Endometrium (tissue), 2 donors: ENCODE measurements around the gene CNGA4.

ENCODE experiments used
- FAIRE-seq: peaks from 2 replicates; lab custom pipeline; 2012; peaks lifted over from hg19 to GRCh38; lab: Jason Lieb, UNC
- donor health status: control.
- donor health status: control.

The CNGA4 gene, protein sequence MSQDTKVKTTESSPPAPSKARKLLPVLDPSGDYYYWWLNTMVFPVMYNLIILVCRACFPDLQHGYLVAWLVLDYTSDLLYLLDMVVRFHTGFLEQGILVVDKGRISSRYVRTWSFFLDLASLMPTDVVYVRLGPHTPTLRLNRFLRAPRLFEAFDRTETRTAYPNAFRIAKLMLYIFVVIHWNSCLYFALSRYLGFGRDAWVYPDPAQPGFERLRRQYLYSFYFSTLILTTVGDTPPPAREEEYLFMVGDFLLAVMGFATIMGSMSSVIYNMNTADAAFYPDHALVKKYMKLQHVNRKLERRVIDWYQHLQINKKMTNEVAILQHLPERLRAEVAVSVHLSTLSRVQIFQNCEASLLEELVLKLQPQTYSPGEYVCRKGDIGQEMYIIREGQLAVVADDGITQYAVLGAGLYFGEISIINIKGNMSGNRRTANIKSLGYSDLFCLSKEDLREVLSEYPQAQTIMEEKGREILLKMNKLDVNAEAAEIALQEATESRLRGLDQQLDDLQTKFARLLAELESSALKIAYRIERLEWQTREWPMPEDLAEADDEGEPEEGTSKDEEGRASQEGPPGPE

DNA sequence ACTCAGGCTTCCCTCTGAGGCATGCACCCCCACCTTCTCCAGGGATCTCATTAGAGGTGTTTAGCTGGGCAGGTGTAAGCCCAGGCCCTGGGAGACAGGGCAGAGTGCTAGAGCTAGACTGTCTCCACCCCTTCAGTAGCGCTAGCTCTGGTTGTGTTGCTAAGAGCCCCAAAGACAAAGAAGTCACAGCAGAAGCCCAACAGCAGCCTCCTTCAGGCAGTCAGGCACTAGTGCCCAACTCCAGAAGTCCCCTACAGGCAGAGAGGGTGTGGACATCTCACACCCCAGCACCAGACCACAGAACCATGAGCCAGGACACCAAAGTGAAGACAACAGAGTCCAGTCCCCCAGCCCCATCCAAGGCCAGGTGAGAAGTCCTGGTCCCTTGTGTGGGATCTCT lies at the start of gene CNGA4:
TSS of gene CNGA4 (plus strand) at position 188 of the 400 bp plus-strand sequence. CDS start at position 306, 118 bp downstream.
- no peak for FAIRE-seq

DNA sequence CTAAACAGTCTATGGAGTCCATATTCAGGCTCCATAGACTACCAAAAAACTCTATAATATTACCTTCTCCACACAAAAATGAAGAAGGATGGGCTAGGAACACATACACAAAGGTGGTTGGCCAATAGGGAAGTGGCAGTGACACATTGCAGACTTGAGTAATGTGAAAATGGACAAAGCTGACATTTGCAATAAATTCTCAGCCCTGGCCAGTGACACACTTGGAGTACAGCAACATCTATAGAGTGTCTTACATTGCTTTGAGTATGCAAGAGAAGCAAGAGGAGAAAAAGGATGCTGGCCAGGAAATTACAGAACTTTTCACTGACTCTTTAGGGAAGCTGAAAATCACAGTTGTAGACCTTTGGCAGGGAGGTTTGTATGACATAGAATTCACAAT lies 47.1 kb upstream of the CNGA4 start:
- FAIRE-seq, result no peak

DNA sequence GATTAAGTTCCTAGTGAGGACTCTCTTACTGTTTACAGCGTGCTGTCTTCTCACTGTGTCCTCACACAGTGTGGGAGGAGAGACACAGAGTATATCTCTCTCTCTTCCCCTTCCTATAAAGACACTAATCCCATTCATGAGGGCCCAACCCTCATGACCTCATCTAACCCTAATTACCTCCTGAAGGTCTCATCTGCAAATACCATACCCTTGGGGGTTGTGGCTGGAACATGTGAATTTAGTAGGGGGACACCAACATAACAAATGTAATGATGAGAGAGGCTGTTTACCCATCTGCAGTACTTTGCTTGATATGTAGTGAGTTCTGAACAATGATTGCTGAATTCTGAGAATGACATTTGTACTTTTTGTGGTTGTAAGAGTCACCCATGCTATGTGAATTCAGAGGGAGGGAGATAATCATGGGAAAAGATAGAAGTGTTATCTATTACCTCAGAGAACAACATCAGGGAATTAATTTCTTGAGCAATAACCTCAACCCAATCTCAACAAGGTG lies 44.8 kb upstream of the CNGA4 start:
- FAIRE-seq, result no peak

DNA sequence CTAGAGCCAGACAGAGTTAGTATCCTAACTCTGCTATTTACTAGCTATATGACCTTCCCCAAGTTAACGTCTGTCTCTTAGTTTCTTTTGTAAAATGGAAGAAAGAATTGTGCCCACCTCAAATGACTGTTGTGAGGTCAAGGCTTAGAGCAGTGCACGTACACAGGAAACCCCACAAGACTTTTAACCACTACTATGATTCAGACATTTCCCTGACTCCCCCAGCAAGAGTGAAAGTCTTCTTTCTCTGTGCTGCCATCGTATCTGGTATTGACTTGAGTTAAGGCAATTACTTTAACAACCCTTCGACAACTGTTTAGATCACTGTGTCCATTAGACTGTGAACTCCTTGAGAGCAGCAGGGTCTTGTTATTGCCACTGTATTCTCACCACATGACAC lies 42.5 kb upstream of the CNGA4 start:
- no peak for FAIRE-seq

DNA sequence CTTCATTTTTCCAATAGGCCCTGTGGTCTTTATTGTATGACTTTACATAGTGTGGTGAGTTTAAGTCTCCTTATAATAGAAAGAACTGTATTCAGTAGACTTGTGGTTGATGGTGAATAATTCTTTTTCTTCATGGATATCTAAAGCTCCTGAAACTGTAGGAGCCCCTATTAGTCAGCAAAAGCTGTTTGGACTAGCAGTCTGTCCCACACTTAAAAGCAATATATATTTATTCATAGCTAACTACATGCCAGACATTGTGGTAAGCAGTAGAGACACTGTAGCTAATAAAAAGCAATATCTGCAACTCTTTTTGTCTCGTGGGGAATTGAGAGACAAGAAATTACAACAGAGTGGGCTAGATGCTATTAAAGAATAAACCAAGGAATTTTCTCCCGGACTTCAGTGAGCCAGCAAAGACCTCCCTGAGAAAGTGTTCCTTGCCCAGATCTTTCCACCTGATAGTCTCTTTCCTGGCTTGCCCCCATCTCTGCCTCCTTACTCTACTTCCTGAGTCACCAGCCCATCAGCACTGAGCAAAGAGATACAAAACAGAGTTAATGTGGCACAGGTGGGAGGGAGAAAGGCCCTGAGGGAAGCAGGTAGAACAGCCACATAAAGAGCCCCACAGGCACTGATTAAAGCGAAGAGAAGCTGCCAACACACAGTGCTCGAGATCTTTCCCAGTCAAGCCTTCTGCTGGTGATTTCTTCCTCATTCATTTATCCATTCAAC lies 41.3 kb upstream of the CNGA4 start:
- no peak for FAIRE-seq

DNA sequence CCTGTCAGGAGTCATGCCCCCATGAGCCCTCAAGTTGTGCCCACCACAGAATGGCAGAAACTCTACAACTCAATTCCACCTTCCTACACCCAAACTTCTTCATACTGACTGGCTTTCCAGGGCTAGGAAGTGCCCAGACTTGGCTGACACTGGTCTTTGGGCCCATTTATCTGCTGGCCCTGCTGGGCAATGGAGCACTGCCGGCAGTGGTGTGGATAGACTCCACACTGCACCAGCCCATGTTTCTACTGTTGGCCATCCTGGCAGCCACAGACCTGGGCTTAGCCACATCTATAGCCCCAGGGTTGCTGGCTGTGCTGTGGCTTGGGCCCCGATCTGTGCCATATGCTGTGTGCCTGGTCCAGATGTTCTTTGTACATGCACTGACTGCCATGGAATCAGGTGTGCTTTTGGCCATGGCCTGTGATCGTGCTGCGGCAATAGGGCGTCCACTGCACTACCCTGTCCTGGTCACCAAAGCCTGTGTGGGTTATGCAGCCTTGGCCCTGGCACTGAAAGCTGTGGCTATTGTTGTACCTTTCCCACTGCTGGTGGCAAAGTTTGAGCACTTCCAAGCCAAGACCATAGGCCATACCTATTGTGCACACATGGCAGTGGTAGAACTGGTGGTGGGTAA lies 39.6 kb upstream of the CNGA4 start, which contains the start of gene OR52W1:
TSS of gene OR52W1 (plus strand) at position 51 of the 637 bp plus-strand sequence. CDS start at position 51, 0 bp downstream.
- no peak for FAIRE-seq

DNA sequence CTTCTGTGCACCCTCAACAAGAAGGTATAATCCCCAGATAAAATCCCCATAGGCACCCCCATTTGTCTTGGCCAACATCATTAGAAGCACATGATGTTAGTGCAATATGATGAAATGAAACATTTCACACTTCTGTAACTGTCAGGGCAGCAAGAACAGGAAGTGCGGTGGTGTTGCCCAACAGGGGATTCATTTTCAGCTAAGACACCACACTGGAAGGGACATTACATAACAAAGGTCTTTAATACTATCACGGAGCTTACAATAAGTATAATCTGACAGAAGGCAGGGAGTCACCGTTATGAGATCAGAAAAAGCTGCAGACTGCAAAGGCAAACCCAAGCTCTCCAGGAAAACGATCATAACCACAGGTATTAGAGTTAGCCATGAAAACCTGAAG lies 37.9 kb upstream of the CNGA4 start:
- FAIRE-seq, result no peak

DNA sequence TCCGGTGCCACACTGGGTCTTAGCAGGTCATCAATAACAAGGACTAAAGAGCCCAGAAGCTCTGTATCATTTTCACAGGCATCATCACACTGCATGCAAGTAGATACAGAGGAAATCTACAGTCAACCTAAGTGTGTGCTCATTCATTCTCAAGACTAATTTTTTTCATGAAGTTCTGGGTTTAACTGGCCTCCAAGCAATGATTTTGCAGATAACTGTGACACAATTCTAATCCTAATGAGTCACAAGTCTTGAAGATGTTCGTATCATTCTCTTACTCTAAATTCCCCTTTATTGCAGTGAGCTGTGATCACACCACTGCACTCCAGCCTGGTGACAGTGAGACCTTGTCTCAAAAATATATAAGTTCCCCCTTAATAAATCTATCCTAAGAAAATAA lies 37.4 kb upstream of the CNGA4 start:
- no peak for FAIRE-seq

DNA sequence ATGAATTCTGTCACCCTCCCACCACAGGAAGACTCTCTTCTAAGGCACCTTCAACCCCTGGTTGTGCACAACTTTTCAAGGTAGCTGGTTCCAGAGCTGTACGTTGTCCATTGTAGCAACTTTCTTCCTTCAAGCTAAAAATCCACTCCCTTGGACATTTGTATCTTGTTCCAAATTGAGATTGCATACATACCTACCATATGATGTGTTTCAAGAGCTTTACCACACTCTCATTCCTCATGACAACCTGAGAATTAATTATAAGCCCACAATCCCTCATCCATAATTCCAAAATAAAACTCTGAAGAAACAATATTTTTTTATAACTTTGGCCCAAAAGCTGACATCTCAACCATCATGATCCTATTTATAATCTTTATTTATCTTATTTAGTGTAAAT lies 36.8 kb upstream of the CNGA4 start:
- no peak for FAIRE-seq

DNA sequence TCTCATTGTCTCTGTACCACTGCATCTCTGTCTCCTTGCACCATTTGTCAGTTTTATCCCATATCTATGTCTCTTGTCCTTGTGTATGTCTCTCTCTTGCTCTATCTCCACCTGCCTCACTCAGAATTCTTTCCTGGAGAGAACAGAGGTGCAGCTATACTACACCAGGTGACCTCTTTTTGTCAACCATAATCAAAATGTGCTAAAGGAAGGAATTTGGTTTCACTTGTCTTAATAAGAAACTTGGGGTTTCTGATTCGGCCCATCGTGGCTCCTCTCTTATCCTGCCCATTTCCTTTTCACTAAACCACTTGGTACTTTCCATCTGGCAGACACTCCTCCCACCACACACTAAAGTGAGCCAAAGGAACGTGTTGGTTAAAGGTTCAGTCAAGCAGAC lies 35.6 kb upstream of the CNGA4 start:
- FAIRE-seq, result no peak

DNA sequence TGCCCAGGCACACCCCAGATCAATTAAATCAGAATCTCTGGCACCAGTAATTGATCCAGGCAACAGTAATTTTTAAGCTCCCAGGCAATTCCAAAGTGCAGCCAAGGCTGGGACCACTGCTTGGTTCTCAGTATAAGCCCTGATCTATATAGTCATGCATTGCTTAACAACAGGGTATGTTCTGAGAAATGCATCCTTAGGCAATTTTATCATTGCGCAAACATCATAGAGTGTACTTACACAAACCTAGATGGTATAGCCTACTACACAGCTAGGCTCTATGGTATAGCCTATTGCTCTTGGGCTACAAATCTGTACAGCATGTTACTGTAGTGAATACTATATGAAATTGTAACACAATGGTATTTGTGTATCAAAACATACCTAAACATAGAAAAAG lies 34.2 kb upstream of the CNGA4 start:
- no peak for FAIRE-seq

DNA sequence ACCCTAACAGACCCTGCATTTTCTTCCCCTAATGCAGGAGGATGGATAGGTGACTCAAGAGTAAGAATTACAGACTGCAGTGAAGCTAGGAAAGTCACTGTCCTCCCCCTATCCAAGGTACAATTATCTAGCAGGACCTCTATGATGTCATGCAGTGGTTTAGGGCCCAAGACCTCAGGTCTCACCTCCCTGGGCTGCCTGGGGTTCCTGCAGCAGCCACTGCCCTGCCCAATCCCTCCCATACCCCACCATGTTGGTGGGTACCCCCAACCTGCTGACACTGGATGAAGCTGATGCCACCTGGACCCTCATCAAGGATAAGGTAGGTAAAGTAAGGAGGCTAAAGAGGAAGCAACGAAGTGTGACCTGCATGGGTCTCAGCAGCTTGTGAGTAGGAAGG lies 33.5 kb upstream of the CNGA4 start, which contains the start of gene C11orf42:
TSS of gene C11orf42 (plus strand) at position 192 of the 400 bp plus-strand sequence. CDS start at position 251, 59 bp downstream.
- no peak for FAIRE-seq

DNA sequence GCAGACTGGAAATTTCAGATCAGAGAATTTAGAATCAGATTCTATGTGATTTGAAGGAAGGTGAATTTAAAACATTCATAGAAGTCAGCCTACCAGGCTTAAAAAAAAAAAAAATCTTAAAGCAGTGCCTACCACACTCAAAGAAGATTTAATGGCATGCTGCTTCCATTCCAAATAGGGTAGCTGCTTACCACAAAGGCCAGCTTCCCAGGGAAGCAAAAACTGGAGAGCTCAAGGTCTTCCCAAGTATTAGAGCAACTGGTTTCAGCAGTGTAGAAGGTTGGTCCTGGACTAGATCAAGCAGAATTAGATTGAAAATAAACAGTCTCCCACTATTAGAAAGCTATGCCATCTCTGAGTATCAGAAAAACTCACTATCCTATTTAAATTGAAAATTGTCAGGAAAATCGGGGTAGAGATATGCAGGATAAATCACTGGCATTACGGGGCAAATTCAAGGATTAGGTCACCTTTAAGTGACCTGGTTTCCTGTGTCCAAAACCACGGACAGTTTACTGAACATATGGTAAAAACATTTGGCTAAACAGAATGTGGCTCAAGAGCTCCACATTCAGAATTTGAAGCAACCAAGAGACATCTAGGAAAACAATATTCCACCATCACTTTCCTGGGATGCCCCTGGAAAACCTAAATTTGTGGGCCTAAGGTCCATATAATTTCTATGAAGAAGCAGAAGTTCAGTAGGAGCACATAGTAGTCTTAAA lies 32.3 kb upstream of the CNGA4 start:
- no peak for FAIRE-seq

DNA sequence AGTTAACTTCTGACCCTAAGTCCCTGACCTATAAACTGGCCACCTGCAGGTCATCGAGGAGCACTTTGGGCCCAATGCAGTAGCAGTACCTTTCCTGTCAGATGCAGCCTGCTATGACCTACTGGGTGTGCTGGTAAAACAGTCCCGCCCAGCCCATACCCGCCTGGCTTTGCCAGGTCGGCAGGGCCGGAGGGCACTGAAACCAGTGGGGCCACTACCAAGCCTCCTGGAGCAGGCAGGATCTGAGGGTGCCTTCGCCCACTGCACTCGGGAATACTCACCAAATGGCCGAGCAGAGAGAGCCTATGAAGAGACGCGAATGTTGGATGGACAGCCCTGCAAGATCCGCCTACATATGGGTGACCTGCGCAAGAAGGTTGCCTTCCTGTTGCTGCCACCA lies 29.1 kb upstream of the CNGA4 start:
- no peak for FAIRE-seq

DNA sequence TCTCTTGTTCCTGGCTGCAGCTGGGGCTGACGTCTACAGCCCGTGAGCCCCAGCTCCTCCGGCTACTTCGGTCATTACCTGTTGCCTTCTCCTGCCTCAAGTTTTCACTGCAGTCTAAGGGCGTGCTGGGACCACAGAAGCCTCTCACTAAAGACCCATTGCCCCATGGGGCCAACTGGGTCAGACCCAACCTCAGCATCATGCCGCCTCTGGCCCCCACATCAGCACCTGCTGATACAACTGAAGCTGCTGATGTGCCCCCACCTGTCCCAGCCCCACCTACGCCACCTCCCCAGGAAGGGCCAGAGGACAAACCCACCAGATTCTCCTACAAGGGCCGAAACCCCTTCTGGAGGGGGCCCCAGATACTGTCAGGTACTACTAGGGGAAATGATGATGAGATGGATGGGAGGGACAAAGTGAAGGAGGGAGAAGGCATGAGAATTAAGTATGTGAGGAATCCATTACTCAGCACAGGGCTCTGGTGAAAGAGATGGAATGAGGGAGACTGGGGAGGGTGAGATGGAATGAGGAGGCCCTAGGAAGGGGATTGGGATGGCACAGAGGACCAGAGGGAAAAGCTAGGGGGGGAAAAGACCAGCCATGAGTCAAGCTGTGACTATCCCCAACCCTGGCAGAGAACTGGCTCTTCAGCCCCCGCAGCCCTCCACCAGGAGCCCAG lies 28.5 kb upstream of the CNGA4 start:
- no peak for FAIRE-seq

DNA sequence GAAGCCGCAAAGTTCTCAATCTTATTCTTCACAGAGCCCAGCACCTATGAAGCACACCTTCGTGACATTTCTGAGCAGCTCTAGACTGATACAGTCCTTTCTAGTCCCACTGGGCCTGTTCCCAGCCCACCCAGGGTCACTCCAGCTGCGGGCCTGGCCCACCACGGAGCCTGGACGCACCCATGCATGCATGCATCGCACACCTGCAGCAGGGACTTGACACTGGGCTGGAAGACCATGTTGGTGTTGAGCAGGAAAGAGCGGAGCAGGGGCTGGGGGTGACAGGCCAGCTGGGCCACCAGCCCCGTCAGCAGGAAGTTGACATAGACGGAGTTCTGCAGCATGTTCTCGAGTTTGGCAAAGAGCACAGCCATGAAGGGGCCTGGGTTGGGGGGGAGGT lies 24.4 kb upstream of the CNGA4 start:
- FAIRE-seq, result no peak

DNA sequence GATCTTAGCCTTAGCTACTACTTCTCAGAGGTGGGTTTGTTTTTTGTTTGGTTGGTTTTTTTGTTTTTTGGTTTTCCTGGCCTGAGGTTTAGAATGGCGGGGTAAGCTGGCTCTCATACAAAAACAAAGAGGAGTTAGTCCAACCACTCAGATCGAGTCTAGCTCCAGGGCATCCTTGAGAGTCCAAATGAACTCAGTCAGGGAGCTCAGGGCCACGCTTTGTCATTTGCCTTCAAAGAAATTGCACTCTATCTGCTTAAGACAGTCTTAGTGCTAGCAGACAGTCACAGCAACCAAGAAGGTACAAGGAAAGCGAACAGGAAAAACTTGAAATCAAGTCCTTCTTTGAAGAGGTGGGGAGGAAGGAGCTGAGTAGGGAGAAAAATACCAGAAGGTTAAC lies 22.4 kb upstream of the CNGA4 start:
- FAIRE-seq, result no peak

DNA sequence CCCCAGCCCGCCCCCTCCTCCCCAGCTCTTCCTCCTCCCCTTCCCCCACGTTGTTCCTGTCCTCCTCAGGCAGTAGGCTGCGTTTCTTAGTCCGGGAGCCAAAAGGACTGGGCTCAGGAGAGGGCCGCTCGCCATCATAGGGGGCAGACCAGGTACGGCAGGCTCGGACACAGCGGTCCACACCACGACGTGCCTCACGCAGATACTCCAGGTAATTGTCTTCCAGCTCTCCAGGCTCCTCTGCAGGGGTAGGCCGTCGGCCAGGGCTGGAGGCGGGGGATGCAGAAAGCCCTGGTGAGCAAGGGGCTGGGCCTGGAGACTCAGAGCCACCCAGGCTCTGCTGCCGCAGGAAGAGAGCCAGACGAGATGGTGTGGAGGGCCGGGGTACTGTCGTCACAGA lies 21.2 kb upstream of the CNGA4 start:
- FAIRE-seq, result no peak

DNA sequence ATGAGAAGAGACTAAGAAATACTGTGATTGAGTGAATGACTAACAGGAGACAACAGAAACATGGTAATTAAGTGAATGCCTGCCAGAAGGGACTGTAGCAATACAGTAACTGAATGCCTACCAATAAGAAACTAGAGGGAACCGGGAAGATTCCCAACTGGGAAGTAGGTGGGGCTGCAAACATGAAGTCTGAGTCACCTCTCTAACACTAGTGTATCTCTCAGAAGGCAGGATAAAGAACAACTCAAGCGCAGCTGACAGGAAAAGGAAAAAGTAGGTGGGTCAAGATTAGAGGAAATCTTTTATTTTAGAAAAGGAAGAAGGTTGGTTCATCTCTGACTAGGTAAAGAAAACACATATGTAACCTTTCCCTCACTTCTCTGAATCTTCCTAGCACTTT lies 19.5 kb upstream of the CNGA4 start:
- FAIRE-seq, result no peak

DNA sequence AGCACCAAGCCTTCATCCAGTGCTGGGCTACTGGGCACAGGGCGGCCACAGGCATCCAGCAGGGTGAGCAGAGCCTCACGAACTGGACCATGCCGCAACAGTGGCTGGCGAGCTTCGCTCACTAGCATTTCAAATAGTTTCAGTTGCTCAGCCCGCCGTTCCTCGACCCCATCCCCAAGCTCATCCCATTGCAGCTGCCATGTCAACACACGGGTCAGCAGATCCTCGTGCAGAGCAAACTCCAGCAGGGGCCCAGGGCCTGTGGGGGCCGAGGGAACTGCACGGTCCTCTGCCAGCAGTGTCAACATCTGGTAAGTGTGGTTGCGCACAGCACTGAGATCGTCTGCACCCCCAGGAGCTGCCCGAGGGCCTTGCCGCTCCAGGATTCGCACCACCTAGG lies 15.0 kb upstream of the CNGA4 start:
- no peak for FAIRE-seq

DNA sequence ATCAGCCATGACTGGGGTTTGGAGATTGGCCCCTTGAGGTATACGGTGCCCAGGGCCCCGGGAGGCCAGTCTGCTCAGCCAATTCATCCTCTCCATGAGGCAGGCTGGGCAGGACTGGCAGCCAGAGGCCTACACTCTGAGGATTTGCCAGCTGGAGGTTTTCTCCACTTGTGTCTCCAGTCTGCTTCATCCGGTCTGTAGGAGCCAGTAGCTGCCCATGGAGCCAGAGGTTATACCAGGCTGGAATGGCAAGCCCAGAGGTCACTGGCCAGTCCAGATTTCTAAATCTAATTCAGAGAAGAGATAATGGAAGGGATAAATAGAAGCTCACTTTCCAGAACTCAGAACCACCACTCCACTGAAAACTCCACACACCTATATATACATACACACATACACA lies 14.5 kb upstream of the CNGA4 start:
- FAIRE-seq, result no peak
